HG02763 (cell line): ENCODE measurements around the gene RASA3.

Source experiments
- ATAC-seq: cut with Tn5 transposase; IDR thresholded peaks from one replicate; pipeline ENCODE4 v1.9.1; 2021; ENCODE audit warnings: mild to moderate bottlenecking, moderate library complexity; ENCODE audit not compliant: unreplicated experiment

The RASA3 gene

GRCh38 chr13:114071991-114072390 is 60.4 kb downstream of the RASA3 start:
- ATAC-seq = no peak

- ATAC-seq = no peak
These were observed 61.0 kb downstream of the RASA3 start for GRCh38 chr13:114071410-114071809.

DNA sequence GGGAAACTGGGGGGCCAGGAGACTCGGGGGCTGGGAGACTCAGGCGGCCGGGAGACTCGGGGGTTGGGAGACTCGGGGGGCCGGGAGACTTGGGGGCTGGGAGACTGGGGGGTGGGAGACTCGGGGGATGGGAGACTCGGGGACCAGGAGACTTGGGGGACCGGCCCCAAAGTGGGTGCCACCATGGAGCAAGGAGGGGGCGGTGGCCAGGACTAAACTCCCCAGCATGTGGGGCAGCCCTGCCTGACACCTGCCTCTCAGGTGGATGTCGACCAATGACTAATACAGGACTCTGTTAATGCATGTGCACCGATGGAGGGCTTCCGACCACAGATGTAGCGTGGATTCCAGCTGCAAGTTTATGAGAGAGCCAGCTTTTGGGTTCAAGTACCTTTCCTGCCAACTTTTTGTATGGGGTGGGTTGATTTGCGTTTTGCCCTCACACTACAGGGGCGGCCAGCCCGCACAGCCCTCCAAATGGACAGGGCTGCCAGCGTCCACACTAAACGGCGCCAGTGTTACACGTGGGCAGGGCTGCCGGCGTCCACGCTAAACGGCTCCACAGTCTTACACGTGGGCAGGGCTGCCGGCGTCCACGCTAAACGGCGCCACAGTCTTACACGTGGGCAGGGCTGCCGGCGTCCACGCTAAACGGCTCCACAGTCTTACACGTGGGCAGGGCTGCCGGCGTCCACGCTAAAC is 62.2 kb downstream of the RASA3 start:
- no peak for ATAC-seq

DNA sequence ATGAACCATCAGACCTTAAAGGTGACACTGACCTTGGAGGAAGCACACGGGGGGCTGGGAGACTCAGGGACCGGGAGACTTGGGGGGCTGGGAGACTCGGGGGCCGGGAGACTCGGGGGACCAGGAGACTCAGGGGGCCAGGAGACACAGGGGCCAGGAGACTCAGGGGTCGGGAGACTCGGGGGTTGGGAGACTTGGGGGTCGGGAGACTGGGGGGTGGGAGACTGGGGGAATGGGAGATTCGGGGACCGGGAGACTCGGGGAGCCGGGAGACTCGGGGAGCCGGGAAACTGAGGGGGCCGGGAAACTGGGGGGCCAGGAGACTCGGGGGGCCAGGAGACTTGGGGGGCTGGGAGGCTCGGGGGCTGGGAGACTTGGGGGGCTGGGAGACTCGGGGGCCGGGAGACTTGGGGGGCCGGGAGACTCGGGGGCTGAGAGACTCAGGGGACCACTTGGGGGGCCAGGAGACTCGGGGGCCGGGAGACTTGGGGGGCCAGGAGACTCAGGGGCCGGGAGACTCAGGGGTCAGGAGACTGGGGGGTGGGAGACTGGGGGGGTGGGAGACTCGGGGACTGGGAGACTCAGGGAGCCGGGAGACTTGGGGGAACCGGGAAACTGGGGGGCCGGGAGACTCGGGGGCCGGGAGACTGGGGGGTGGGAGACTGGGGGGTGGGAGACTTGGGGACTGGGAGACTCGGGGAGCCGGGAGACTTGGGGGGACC is 62.9 kb downstream of the RASA3 start:
- ATAC-seq = no peak

DNA sequence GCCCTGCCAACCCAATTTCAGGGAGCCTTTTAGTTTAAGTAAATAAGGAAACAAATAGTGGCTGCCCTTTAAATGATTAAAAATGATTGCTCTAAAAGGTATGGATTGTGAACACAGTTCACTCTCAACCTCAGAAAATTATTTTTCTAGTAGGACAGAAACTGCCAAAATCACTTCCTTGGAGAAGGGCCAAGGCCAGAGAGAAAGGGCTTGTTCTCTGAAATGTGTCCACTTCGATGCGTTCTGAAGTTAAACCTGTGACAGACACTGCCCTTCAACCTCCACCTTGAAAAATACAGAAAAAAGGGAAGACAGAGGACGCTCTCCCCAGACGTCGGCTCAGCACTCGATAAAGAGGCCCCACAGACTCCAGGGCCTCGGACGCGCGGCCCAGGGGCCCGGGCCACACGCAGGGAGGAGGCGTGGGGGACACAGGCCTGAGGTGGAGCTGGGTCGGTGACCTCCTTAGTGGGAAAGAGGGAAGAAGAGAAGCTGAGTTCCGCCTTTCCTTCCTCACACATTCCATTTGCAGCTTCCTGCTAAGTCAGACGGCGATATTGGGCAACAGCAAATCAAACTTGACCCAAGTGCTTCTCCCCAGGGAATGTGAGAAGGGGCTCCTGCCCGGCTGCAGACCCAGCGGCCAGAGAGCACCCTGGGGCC is 63.6 kb downstream of the RASA3 start:
- no peak for ATAC-seq

- peak; percentile 37 for ATAC-seq
These were observed 64.4 kb downstream of the RASA3 start for GRCh38 chr13:114067886-114068651.

DNA sequence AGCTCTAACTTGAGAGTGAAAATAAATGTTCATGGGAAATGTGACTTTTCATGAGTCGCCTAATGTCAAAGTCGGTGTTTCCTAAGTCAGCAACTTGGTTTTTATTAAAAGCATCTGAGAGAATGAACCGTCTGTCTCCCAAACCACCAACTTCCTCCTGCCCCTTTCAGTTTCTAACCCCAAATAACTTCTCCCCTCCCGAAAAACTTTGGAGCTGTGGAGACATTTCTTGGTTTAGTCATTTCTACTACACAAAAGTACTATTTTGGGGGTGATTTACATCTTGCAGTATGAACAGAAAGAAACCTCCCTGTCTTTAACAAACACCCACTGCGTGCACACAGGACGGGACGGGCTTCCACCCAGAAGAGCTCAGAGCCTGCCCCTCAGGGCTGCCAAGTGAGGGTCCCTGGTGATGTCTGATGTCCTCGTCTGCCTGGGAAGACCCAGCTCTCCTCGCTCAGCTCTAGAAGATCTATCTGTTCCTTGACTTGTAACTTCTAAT is 65.0 kb downstream of the RASA3 start:
- ATAC-seq = peak; percentile 48

- ATAC-seq = no peak
These were observed 65.5 kb downstream of the RASA3 start for GRCh38 chr13:114066956-114067355.

- no peak for ATAC-seq
These were observed 66.3 kb downstream of the RASA3 start for GRCh38 chr13:114065926-114066774.

DNA sequence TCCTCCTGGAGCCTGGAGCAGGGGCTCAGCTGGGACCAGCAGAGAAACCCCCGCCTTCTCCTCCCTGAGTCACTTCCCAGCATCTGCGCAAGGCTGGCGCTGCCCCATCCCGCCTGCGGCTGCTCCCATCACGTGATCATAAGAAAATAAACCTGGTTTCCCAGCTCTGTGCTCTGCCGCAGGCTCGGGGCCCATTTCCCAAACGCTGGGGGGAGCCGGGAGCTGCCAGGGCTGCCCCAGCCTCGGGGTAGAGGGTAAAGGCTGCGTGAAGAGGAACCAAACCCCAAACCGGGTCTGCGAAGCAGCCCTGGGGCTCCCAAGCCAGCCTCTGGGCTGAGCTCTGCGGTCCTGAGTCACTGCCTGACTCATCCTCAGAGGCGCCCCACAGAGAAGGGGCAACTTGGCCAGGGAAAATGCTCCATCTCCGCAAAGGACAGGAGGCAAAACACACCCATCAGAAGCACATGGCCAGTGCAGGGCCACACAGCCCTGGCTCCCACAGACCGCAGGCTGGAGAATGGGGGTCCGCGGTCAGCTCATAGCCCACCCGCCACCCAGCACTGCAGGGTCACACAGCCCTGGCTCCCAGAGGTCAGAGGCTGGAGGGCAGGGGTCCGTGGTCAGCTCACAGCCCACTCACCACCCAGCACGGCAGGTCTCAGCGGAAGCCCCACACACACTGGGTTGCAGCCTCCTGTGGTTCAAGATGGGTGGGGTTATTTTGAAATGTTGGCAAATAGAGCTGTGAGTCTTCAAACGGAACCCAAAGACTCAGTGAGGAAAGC is 67.1 kb downstream of the RASA3 start:
- ATAC-seq = peak; percentile 42

DNA sequence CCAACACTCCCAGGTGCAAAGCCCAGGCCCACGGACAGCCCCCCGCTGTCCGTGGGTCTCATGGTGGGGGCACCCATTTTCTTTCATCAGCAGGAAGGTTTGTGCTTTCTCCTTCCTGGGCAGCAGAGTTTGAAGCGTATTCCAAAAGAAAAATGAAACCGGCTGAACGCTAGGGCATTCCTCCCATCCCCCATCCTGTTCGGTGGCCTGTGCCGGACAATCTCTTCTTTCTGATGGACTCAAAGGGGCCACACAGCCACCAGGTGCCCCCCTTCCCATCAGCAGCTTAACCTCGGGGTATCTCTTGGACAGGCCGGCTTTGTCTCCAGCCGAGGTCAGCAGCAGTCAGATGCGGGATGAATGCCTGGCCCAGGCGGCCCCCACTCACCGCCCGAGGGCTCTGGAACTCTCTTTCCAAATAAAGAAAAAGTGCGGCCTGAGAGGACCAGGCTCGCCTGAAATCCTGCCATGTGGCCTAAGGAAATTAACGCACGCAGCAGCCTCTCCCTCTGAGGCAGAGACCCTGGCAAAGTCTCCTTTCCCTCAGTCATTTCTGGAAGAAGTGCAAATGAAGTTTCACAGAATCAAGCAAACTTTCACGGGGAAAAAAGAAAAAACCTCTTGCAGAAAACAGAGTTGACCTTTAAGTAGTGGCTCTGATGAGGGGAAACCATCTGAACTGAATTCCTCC is 67.8 kb downstream of the RASA3 start:
- no peak for ATAC-seq

- ATAC-seq = no peak
These were observed 68.6 kb downstream of the RASA3 start for GRCh38 chr13:114063545-114064449.

- no peak for ATAC-seq
These were observed 69.7 kb downstream of the RASA3 start for GRCh38 chr13:114062754-114063153.

DNA sequence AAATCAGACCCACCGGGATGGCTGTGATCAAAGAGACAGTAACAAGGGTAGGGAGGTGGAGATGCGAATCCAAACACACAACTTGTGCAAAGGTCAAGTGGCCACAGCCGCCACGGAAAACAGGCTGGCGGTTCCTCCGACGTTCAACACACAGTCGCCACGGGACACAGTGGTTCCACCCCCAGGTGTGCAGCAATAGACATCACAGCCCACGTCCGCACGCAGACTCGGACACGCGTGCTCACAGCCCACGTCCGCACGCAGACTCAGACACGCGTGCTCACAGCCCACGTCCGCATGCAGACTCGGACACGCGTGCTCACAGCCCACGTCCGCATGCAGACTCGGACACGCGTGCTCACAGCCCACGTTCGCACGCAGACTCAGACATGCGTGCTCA is 70.1 kb downstream of the RASA3 start:
- ATAC-seq = no peak

GRCh38 chr13:114061744-114062143 is 70.7 kb downstream of the RASA3 start:
- ATAC-seq = no peak

- no peak for ATAC-seq
These were observed 71.4 kb downstream of the RASA3 start for GRCh38 chr13:114061047-114061446.

DNA sequence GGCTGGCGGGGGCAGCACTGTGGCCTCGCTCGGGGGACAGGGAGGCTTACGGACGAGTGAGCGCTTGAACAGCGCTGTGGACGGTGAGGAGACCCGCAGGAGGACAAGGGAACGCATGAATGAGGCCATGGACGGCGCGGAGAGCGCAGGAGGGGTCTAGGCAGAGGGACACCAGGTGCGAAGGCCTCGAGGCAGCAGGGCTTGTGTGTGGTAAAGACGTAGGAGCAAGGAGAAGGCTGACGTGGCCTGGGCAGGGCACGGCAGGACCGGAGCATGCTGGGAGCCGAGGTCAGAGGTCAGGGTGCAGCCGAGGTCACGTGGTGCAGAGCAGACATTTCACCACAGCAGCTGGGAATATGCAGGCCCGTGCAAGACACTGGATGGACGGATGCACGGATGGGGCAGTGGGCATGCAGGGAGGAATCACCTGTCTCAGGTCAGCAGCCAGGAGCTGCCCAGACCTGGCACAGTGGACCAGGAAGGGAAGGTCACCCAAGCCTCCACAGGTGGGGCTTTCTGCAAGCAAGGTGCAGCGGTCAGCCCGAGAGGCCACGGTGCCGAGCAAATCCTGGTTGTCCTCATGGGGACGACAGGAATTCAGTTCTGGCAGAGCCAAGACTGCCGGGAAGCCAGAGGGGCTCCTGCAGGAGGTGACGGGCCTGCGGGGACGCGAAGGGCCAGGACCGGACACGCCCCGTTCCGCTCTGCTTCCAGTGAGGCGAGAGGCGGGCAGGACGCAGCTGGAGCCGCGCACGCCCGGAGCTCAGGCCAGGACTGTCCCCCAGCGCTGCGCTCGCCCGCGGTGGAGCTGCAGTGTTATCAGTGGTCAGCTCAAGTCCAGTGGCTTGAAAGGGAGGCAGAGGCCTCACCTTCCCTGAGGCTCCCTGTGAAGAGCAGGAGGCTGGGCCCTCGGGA is 72.2 kb downstream of the RASA3 start:
- no peak for ATAC-seq
